HepG2 (cell line): ENCODE results near the gene THUMPD1. TPM values are rescaled to one million over a fixed set of nuclear protein-coding genes. Genes with fewer than 3 reads are reported as not detected.

ENCODE experiments used
- ATAC-seq: fragments of 200-7000 bp; cut with Tn5 transposase; 3 replicates; pipeline ENCODE4 v1.9.1; 2020; ENCODE audit warnings: mild to moderate bottlenecking, moderate library complexity
- BruUV-seq: library from RNA; stranded (reverse); fragments of 400-500 nt; replicated peaks from 2 replicates; lab custom pipeline; 2021; lab: Mats Ljungman, UMichigan
- CTCF ChIA-PET: fragments of 300-600 bp; formaldehyde crosslinking; extraction: SDS; loops from one replicate; lab custom pipeline; 2021; ENCODE audit warnings: low total read pairs, inconsistent platforms, low intra/inter-chr PET ratio; lab: Yijun Ruan, JAX
- POLR2A ChIA-PET: fragments of 350-600 bp; sonication (Branson Sonifier 250); formaldehyde crosslinking; loops from one replicate; lab custom pipeline; 2020; ENCODE audit warnings: antibody characterized with exemption, inconsistent platforms; lab: Yijun Ruan, JAX
- DNase-seq: peaks from one replicate; pipeline ENCODE4 v3.0.0-alpha.2; 2015; ENCODE audit warnings: low spot score
- FAIRE-seq: peaks from 3 replicates; lab custom pipeline; 2011; peaks lifted over from hg19 to GRCh38; lab: Jason Lieb, UNC
- H2AFZ ChIP-seq: one replicate; pipeline ENCODE4 v1.6.1; 2011; ENCODE audit warnings: low read length, inconsistent platforms
- H3K27ac ChIP-seq: fragments of 300-600 bp; 3 replicates; pipeline ENCODE4 v1.8.0; 2011; ENCODE audit warnings: mixed run types, mild to moderate bottlenecking, mixed read lengths, low read length, inconsistent platforms; ENCODE audit not compliant: insufficient read depth; ENCODE audit errors: extremely low read length
- H3K27me3 ChIP-seq, 2 experiments: fragments of 200-600 bp in 1 of 2; 2 replicates in 1 of 2; 3 replicates in 1 of 2; pipeline versions ENCODE4 v1.6.0 to v1.8.0; 2011; ENCODE audit warnings: low read length in 2 of 2, mild to moderate bottlenecking in 2 of 2, moderate library complexity in 2 of 2, inconsistent platforms in 1 of 2; ENCODE audit not compliant: insufficient read depth in 2 of 2, control insufficient read depth in 1 of 2
- H3K36me3 ChIP-seq, 2 experiments: fragments of 200-600 bp in 1 of 2; replicated peaks in 1 of 2; 2 replicates in 1 of 2; 3 replicates in 1 of 2; pipeline versions ENCODE4 v1.5.1 to v1.8.0; 2011; ENCODE audit warnings: low read length in 2 of 2, inconsistent platforms in 1 of 2; ENCODE audit not compliant: insufficient read depth in 2 of 2, control insufficient read depth in 1 of 2
- H3K4me1 ChIP-seq: 2 replicates; pipeline ENCODE4 v1.5.1; 2012; ENCODE audit warnings: low read length, inconsistent platforms; ENCODE audit not compliant: insufficient read depth
- H3K4me2 ChIP-seq: 2 replicates; pipeline ENCODE4 v1.6.0; 2011; ENCODE audit warnings: low read depth, low read length, inconsistent platforms
- H3K4me3 ChIP-seq, 3 experiments: fragments of 200-600 bp in 1 of 3; sonication (generic), shearing (Covaris generic) in 1 of 3; replicated peaks in 1 of 3; 2 replicates each; pipeline ENCODE4 v1.5.1; 2011 to 2016; ENCODE audit warnings: low read length in 3 of 3, inconsistent platforms in 2 of 3, low read depth in 2 of 3, mild to moderate bottlenecking in 2 of 3, control low read depth in 1 of 3, mixed read lengths in 1 of 3; ENCODE audit not compliant: insufficient read depth in 1 of 3
- H3K79me2 ChIP-seq: one replicate; pipeline ENCODE4 v1.6.1; 2011; ENCODE audit warnings: low read length, inconsistent platforms; ENCODE audit not compliant: insufficient read depth
- H3K9ac ChIP-seq: 2 replicates; pipeline ENCODE4 v1.6.0; 2011; ENCODE audit warnings: mild to moderate bottlenecking, low read depth, low read length, inconsistent platforms; ENCODE audit not compliant: insufficient read depth
- H3K9me3 ChIP-seq: 2 replicates; pipeline ENCODE4 v1.5.1; 2012; ENCODE audit warnings: mild to moderate bottlenecking, low read length
- H4K20me1 ChIP-seq: 2 replicates; pipeline ENCODE4 v1.6.0; 2011; ENCODE audit warnings: inconsistent platforms, mild to moderate bottlenecking, low read length, moderate library complexity; ENCODE audit not compliant: insufficient read depth
- ATF7 ChIP-seq, 2 experiments: fragments of 450-650 bp in 1 of 2; sonication (generic) in 1 of 2; formaldehyde crosslinking in 1 of 2; IDR thresholded peaks; 2 replicates each; pipeline versions ENCODE4 v1.4.0 to v1.6.1; 2016 to 2020; ENCODE audit warnings: antibody characterized with exemption in 1 of 2, mild to moderate bottlenecking in 1 of 2, missing genetic modification reagents in 1 of 2
- CEBPB ChIP-seq: IDR thresholded peaks from 2 replicates; pipeline ENCODE4 v1.6.1; 2011; ENCODE audit warnings: low read depth, low read length, improper control_type of control experiment, borderline replicate concordance
- CREB1 ChIP-seq, 2 experiments: fragments of 450-650 bp in 1 of 2; IDR thresholded peaks; 2 replicates each; pipeline ENCODE4 v1.6.1; 2016 to 2017; ENCODE audit warnings: control low read depth in 1 of 2, mild to moderate bottlenecking in 1 of 2, missing compliant biosample characterization in 1 of 2, missing genetic modification characterization in 1 of 2
- MAFF ChIP-seq: IDR thresholded peaks from 2 replicates; pipeline ENCODE4 v1.6.1; 2011; ENCODE audit warnings: low read depth, low read length, improper control_type of control experiment
- MAFK ChIP-seq, 2 experiments: IDR thresholded peaks in 1 of 2; conservative IDR thresholded peaks in 1 of 2; 2 replicates each; pipeline ENCODE4 v1.6.1; 2011; ENCODE audit warnings: improper control_type of control experiment in 2 of 2, low read length in 2 of 2
- MEF2D ChIP-seq: sonication (generic); formaldehyde crosslinking; IDR thresholded peaks from 2 replicates; pipeline ENCODE4 v1.5.1; 2020; ENCODE audit warnings: mild to moderate bottlenecking, missing genetic modification reagents
- SMYD3 ChIP-seq: sonication (generic); formaldehyde crosslinking; IDR thresholded peaks from 2 replicates; pipeline ENCODE4 v1.8.1; 2023; ENCODE audit warnings: mild to moderate bottlenecking, missing genetic modification reagents
- SP1 ChIP-seq, 2 experiments: fragments of 450-650 bp in 1 of 2; sonication (generic) in 1 of 2; formaldehyde crosslinking in 1 of 2; IDR thresholded peaks; 2 replicates each; pipeline versions ENCODE4 v1.4.0 to v1.6.1; 2016 to 2020; ENCODE audit warnings: missing genetic modification reagents in 1 of 2
- TEAD2 ChIP-seq: sonication (generic); formaldehyde crosslinking; IDR thresholded peaks from 2 replicates; pipeline ENCODE4 v1.9.0; 2021; ENCODE audit warnings: missing genetic modification reagents
- ZNF546 ChIP-seq: sonication (generic); formaldehyde crosslinking; conservative IDR thresholded peaks from 2 replicates; pipeline ENCODE4 v1.8.1; 2023; ENCODE audit warnings: mild to moderate bottlenecking, missing genetic modification reagents
- ZNF713 ChIP-seq: sonication (generic); formaldehyde crosslinking; IDR thresholded peaks from 2 replicates; pipeline ENCODE4 v1.4.0; 2020; ENCODE audit warnings: mild to moderate bottlenecking, missing genetic modification reagents
- ZSCAN12 ChIP-seq: sonication (generic); formaldehyde crosslinking; IDR thresholded peaks from 2 replicates; pipeline ENCODE4 v1.9.0; 2021; ENCODE audit warnings: mild to moderate bottlenecking, missing genetic modification reagents
- ZSCAN31 ChIP-seq: sonication (generic); formaldehyde crosslinking; IDR thresholded peaks from 2 replicates; pipeline ENCODE4 v1.5.0; 2020; ENCODE audit warnings: low read depth, mild to moderate bottlenecking, missing genetic modification reagents
- WGBS: methylation state at CpG from one replicate; pipeline ENCODE4 v1.1.6; 2017; ENCODE audit warnings: low lambda C conversion rate; 5-methylcytosine and 5-hydroxymethylcytosine counted together
- in situ Hi-C: cut with HindIII; loops from 2 replicates; pipeline ENCODE4 v1.10.0; 2017; ENCODE audit warnings: low pct_unique_long_range_greater_than_20kb; ENCODE audit not compliant: extremely low pct_ligation_motif_present
- intact Hi-C: fragments of 100-400 bp; cut with micrococcal nuclease; formaldehyde crosslinking; loops from one replicate; pipeline ENCODE4 v1.10.0; 2022; ENCODE audit not compliant: unreplicated experiment
- polyA plus RNA-seq, 8 experiments: library from polyadenylated mRNA; depleted of rRNA in 3 of 8; stranded (reverse) in 7 of 8; unstranded in 1 of 8; fragments of >200 nt; fragmentation: Illumina TruSeq in 4 of 8; extraction: Trizol in 4 of 8; gene quantifications; 2 replicates each; pipeline versions ENCODE4 v1.2.1 to v1.2.3, GENCODE V29; 2011 to 2016; ENCODE audit warnings: low read depth in 4 of 8, missing spikeins in 1 of 8, mixed read lengths in 1 of 8; ENCODE audit not compliant: insufficient read depth in 1 of 8
- total RNA-seq, 5 experiments: library from RNA; depleted of rRNA; stranded (reverse); fragments of >200 nt; fragmentation: Illumina TruSeq; extraction: Trizol; gene quantifications; 2 replicates each; pipeline ENCODE4 v1.2.3, GENCODE V29; 2016; ENCODE audit warnings: low read depth in 1 of 5
- TF ChIP-seq, protein P1 (sequence below): sonication (generic); formaldehyde crosslinking; IDR thresholded peaks from 2 replicates; pipeline ENCODE4 v1.8.1; 2023; ENCODE audit warnings: mild to moderate bottlenecking, missing genetic modification reagents
- TF ChIP-seq, protein P2 (sequence below): sonication (generic); formaldehyde crosslinking; IDR thresholded peaks from 2 replicates; pipeline ENCODE4 v1.5.0; 2020; ENCODE audit warnings: mild to moderate bottlenecking, missing genetic modification reagents, moderate library complexity

Gene THUMPD1
- total and polyA plus RNA-seq, 2 of the 13 experiments (the other 11 are each of a cell fraction or from before 2014, with no cell fraction given): 22.7 to 69.1 TPM

DNA sequence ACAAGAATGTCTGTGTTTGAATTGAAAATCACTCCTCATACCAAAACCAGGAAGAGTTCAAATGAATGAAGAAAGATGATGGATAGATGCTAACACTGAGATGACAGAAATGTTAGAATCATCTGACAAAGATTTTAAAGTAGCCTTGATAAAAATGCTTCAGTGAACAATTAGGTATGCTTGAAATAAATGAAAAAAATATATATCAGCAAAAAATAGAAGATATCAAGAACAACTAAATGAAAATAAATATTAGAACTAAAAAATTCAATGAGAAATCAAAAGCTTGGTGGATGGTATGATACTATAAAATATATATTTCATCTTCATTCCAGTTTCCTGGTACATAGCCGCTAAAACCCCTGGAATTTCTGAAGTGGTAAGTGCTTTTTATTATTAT, 13.6 kb upstream of the THUMPD1 start:
- Histone ChIP-seq H3K79me2 (no peaks in the 10 kb centered on the region), H3K4me3 (no peak overlapping the region), H3K36me3 (no peaks in the 10 kb centered on the region), H3K4me1 (no peaks in the 10 kb centered on the region), H3K9me3 (no peaks in the 10 kb centered on the region), H4K20me1 (no peaks in the 10 kb centered on the region), H2AFZ (no peak overlapping the region), H3K9ac (no peak overlapping the region), H3K27me3 (no peaks in the 10 kb centered on the region), H3K27ac (no peak overlapping the region), H3K4me2 (no peak overlapping the region)
- ChIA-PET CTCF (no interaction called here), POLR2A (no interaction called here)
- FAIRE-seq: no peak
- DNase-seq: no peak
- intact Hi-C loops (no loop called here), in situ Hi-C loops (no loop called here)
- no peak for ATAC-seq
- WGBS: 56% methylated on average over 1 of the region's 1 CpG
- no TSS peak for BruUV-seq
- TF ChIP-seq ZSCAN12 (CRISPR knock-in tag) (no peak), MAFK (conservative IDR thresholded peaks at IDR 0.05 in 1 of 2, IDR thresholded peaks at IDR 0.05 in 1 of 2; ENCODE audit: low read length in 2 of 2) (peak; percentile 14 to 61; a peak in 2 of 4 replicates), MAFF (peak; percentile 39; the same call in 1 of the 2 replicates), ZSCAN31 (CRISPR knock-in tag) (no peak), ZNF713 (CRISPR knock-in tag) (no peak), TEAD2 (CRISPR knock-in tag) (no peak)
- TF ChIP-seq, protein P1, sequence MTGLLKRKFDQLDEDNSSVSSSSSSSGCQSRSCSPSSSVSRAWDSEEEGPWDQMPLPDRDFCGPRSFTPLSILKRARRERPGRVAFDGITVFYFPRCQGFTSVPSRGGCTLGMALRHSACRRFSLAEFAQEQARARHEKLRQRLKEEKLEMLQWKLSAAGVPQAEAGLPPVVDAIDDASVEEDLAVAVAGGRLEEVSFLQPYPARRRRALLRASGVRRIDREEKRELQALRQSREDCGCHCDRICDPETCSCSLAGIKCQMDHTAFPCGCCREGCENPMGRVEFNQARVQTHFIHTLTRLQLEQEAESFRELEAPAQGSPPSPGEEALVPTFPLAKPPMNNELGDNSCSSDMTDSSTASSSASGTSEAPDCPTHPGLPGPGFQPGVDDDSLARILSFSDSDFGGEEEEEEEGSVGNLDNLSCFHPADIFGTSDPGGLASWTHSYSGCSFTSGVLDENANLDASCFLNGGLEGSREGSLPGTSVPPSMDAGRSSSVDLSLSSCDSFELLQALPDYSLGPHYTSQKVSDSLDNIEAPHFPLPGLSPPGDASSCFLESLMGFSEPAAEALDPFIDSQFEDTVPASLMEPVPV (CRISPR knock-in tag): no peak

DNA sequence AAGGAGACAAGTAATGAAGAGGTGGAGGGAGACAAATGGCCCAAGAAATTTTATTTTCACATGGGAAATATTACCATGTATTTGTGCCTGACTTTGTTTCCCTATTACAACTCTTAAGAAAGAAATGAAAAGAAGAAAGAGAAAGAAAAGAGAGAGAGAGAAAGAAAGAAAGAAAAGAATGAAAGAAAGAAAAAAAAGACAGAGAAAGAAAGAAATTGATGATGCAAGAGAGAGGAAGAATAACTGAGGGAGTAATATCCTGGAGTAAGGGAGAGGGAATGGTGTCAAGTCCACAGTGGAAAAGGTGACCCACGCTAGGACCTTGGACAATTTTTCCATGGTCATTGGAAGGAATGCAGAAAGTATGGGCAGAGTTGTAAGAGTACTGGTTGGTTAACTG, 12.1 kb upstream of the THUMPD1 start:
- FAIRE-seq: no peak
- Histone ChIP-seq H3K4me2 (no peak overlapping the region), H3K4me3 (no peak overlapping the region), H2AFZ (no peak overlapping the region), H3K4me1 (no peaks in the 10 kb centered on the region), H3K27me3 (no peaks in the 10 kb centered on the region), H4K20me1 (no peaks in the 10 kb centered on the region), H3K9ac (no peak overlapping the region), H3K36me3 (no peaks in the 10 kb centered on the region), H3K79me2 (no peaks in the 10 kb centered on the region), H3K9me3 (no peaks in the 10 kb centered on the region), H3K27ac (no peak overlapping the region)
- no peak for DNase-seq
- BruUV-seq: no TSS peak
- POLR2A ChIA-PET: no interaction called here
- WGBS: 78% methylated on average over 1 of the region's 1 CpG
- no peak for ATAC-seq
- intact Hi-C loops (no loop called here), in situ Hi-C loops (no loop called here)
- CTCF ChIA-PET: no interaction called here
- peak; percentile 77 for TF ChIP-seq ATF7 (IDR thresholded peaks at IDR 0.05)
- TF ChIP-seq ATF7 (CRISPR knock-in tag; IDR thresholded peaks at IDR 0.05): no peak
- TF ChIP-seq, protein P2, sequence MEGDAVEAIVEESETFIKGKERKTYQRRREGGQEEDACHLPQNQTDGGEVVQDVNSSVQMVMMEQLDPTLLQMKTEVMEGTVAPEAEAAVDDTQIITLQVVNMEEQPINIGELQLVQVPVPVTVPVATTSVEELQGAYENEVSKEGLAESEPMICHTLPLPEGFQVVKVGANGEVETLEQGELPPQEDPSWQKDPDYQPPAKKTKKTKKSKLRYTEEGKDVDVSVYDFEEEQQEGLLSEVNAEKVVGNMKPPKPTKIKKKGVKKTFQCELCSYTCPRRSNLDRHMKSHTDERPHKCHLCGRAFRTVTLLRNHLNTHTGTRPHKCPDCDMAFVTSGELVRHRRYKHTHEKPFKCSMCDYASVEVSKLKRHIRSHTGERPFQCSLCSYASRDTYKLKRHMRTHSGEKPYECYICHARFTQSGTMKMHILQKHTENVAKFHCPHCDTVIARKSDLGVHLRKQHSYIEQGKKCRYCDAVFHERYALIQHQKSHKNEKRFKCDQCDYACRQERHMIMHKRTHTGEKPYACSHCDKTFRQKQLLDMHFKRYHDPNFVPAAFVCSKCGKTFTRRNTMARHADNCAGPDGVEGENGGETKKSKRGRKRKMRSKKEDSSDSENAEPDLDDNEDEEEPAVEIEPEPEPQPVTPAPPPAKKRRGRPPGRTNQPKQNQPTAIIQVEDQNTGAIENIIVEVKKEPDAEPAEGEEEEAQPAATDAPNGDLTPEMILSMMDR: no peak
- TF ChIP-seq SMYD3 (CRISPR knock-in tag): no peak
- no peak for TF ChIP-seq CREB1 (IDR thresholded peaks at IDR 0.05)
- no peak for TF ChIP-seq CREB1 (CRISPR knock-in tag; IDR thresholded peaks at IDR 0.05)
- peak; percentile 37; the same call in 1 of the 2 replicates for TF ChIP-seq CEBPB
- no peak for TF ChIP-seq ZNF546 (CRISPR knock-in tag)
- TF ChIP-seq SP1 (IDR thresholded peaks at IDR 0.05): 0 out of 2 replicates have a peak, but pooled peaks have one; percentile 41
- TF ChIP-seq SP1 (CRISPR knock-in tag; IDR thresholded peaks at IDR 0.05): no peak
- TF ChIP-seq MEF2D (CRISPR knock-in tag): no peak
